GM12878 (cell line): ENCODE data around the gene ACSL3. TPM values are rescaled to one million over a fixed set of nuclear protein-coding genes. Genes with fewer than 3 reads are reported as not detected.
A peak's percentile ranks its signal among the peaks of the same experiment; 100 is the strongest.

Experiments
- ATAC-seq: fragments of 200-7000 bp; cut with Tn5 transposase; 3 replicates; pipeline ENCODE4 v1.9.1; 2020; ENCODE audit warnings: mild to moderate bottlenecking, moderate library complexity
- BruUV-seq: library from RNA; stranded (reverse); fragments of 400-500 nt; replicated peaks from 2 replicates; lab custom pipeline; 2021; lab: Mats Ljungman, UMichigan
- CTCF ChIA-PET: fragments of 300-600 bp; sonication (Branson Sonifier 250); formaldehyde crosslinking; extraction: SDS; loops from one replicate; lab custom pipeline; 2021; ENCODE audit warnings: inconsistent platforms; lab: Yijun Ruan, JAX
- POLR2A ChIA-PET: fragments of 350-600 bp; formaldehyde crosslinking; extraction: SDS; loops from one replicate; lab custom pipeline; 2021; ENCODE audit warnings: inconsistent platforms; lab: Charles Lee
- RAD21 ChIA-PET: fragments of 300-600 bp; sonication (Branson Sonifier 250); formaldehyde crosslinking; loops from one replicate; lab custom pipeline; 2023; ENCODE audit warnings: antibody characterized with exemption; ENCODE audit not compliant: unreplicated experiment; lab: Charles Lee
- SMC1A ChIA-PET: fragments of 300-600 bp; sonication (Branson Sonifier 250); formaldehyde crosslinking; loops from one replicate; lab custom pipeline; 2023; ENCODE audit not compliant: unreplicated experiment, uncharacterized antibody; lab: Charles Lee
- DNase-seq: peaks from one replicate; pipeline ENCODE4 v3.0.0-alpha.2; 2011; ENCODE audit warnings: low read depth, low spot score
- FAIRE-seq: peaks from 3 replicates; lab custom pipeline; 2011; peaks lifted over from hg19 to GRCh38; lab: Jason Lieb, UNC
- H2AFZ ChIP-seq: 2 replicates; pipeline ENCODE4 v1.6.0; 2011; ENCODE audit warnings: low read depth, low read length, control low read depth; ENCODE audit not compliant: control insufficient read depth
- H3K27ac ChIP-seq: 2 replicates; pipeline ENCODE4 v1.5.1; 2011; ENCODE audit warnings: control low read depth; ENCODE audit not compliant: control insufficient read depth, insufficient read depth
- H3K27me3 ChIP-seq, 2 experiments: replicated peaks in 1 of 2; 2 replicates each; pipeline versions ENCODE4 v1.6.0 to v1.6.1; 2011; ENCODE audit warnings: low read length in 1 of 2; ENCODE audit not compliant: control insufficient read depth in 2 of 2, insufficient read depth in 2 of 2
- H3K36me3 ChIP-seq, 2 experiments: 2 replicates each; pipeline ENCODE4 v1.5.1; 2011; ENCODE audit warnings: low read length in 1 of 2; ENCODE audit not compliant: control insufficient read depth in 2 of 2, insufficient read depth in 2 of 2
- H3K4me1 ChIP-seq: 2 replicates; pipeline ENCODE4 v1.6.1; 2011; ENCODE audit warnings: mild to moderate bottlenecking, low read length, moderate library complexity, mixed read lengths; ENCODE audit not compliant: control insufficient read depth, insufficient read depth
- H3K4me2 ChIP-seq: 2 replicates; pipeline ENCODE4 v1.6.0; 2011; ENCODE audit warnings: control low read depth; ENCODE audit not compliant: control insufficient read depth, insufficient read depth
- H3K4me3 ChIP-seq: fragments of 200-600 bp; sonication (generic); 2 replicates; pipeline ENCODE4 v1.5.1; 2016
- H3K79me2 ChIP-seq: 2 replicates; pipeline ENCODE4 v1.6.0; 2011; ENCODE audit warnings: low read length; ENCODE audit not compliant: control insufficient read depth, insufficient read depth
- H3K9ac ChIP-seq: 2 replicates; pipeline ENCODE4 v1.8.0; 2011; ENCODE audit warnings: low read length, control low read depth, mixed read lengths; ENCODE audit not compliant: control insufficient read depth, insufficient read depth
- H3K9me3 ChIP-seq: replicated peaks from 3 replicates; pipeline ENCODE4 v1.5.1; 2011; ENCODE audit warnings: mild to moderate bottlenecking, low read length; ENCODE audit not compliant: control insufficient read depth, insufficient read depth
- H4K20me1 ChIP-seq: 2 replicates; pipeline ENCODE4 v1.6.0; 2011; ENCODE audit not compliant: control insufficient read depth, insufficient read depth
- ATF7 ChIP-seq: fragments of 450-650 bp; IDR thresholded peaks from 2 replicates; pipeline ENCODE4 v1.6.1; 2016; ENCODE audit warnings: low read depth, mild to moderate bottlenecking
- BCL11A ChIP-seq: IDR thresholded peaks from 2 replicates; pipeline ENCODE4 v1.6.1; 2011; ENCODE audit warnings: low read depth, low read length
- BRCA1 ChIP-seq: IDR thresholded peaks from 2 replicates; pipeline ENCODE4 v1.6.1; 2011; ENCODE audit warnings: low read depth, low read length, improper control_type of control experiment
- FOXM1 ChIP-seq: IDR thresholded peaks from 2 replicates; pipeline ENCODE4 v1.6.1; 2012; ENCODE audit warnings: low read depth, mild to moderate bottlenecking, inconsistent platforms, low read length, moderate library complexity
- IKZF1 ChIP-seq: fragments of 450-650 bp; conservative IDR thresholded peaks from 2 replicates; pipeline ENCODE4 v1.6.1; 2017; ENCODE audit warnings: antibody characterized with exemption, mild to moderate bottlenecking
- JUNB ChIP-seq: IDR thresholded peaks from 2 replicates; pipeline ENCODE4 v1.6.1; 2016; ENCODE audit warnings: antibody characterized with exemption, mild to moderate bottlenecking
- MYC ChIP-seq: IDR thresholded peaks from 2 replicates; pipeline ENCODE4 v1.6.1; 2011; ENCODE audit warnings: mild to moderate bottlenecking, low read length, moderate library complexity, inconsistent platforms; ENCODE audit not compliant: insufficient read depth, insufficient replicate concordance, insufficient read length, severe bottlenecking
- NFIC ChIP-seq: IDR thresholded peaks from 2 replicates; pipeline ENCODE4 v1.6.1; 2012; ENCODE audit warnings: low read depth, mild to moderate bottlenecking, inconsistent platforms, low read length, moderate library complexity
- RCOR1 ChIP-seq: conservative IDR thresholded peaks from 2 replicates; pipeline ENCODE4 v1.6.1; 2012; ENCODE audit warnings: low read depth, low read length, improper control_type of control experiment
- RUNX3 ChIP-seq: IDR thresholded peaks from 2 replicates; pipeline ENCODE4 v1.6.1; 2012; ENCODE audit warnings: low read length, inconsistent platforms
- SIX5 ChIP-seq: IDR thresholded peaks from 2 replicates; pipeline ENCODE4 v1.6.1; 2011; ENCODE audit warnings: mild to moderate bottlenecking, low read depth, low read length, moderate library complexity; ENCODE audit not compliant: severe bottlenecking
- SPI1 ChIP-seq: IDR thresholded peaks from 2 replicates; pipeline ENCODE4 v1.6.1; 2011; ENCODE audit warnings: low read depth, mild to moderate bottlenecking, low read length, moderate library complexity, borderline replicate concordance; ENCODE audit not compliant: insufficient read depth
- SRF ChIP-seq, 2 experiments: IDR thresholded peaks; 2 replicates each; pipeline ENCODE4 v1.6.1; 2011; ENCODE audit warnings: low read depth in 2 of 2, low read length in 2 of 2, mild to moderate bottlenecking in 1 of 2, moderate library complexity in 1 of 2
- YBX1 ChIP-seq: fragments of 450-650 bp; IDR thresholded peaks from 2 replicates; pipeline ENCODE4 v1.6.1; 2016; ENCODE audit warnings: antibody characterized with exemption
- ZNF24 ChIP-seq: fragments of 450-650 bp; IDR thresholded peaks from 2 replicates; pipeline ENCODE4 v1.6.1; 2017; ENCODE audit warnings: antibody characterized with exemption, mild to moderate bottlenecking
- WGBS: methylation state at CpG from one replicate; pipeline ENCODE4 v1.1.6; 2016; ENCODE audit warnings: low lambda C conversion rate; ENCODE audit not compliant: insufficient replicate concordance, insufficient coverage; ENCODE audit errors: missing lambda C conversion rate; 5-methylcytosine and 5-hydroxymethylcytosine counted together
- in situ Hi-C: fragments of 300-500 bp; cut with MboI; formaldehyde crosslinking; loops from 9 replicates; pipeline ENCODE4 v1.14.3; 2018; ENCODE audit warnings: mixed read lengths
- intact Hi-C: fragments of 100-400 bp; cut with micrococcal nuclease; formaldehyde crosslinking; loops from one replicate; pipeline ENCODE4 v1.14.2; 2022; ENCODE audit not compliant: unreplicated experiment
- polyA plus RNA-seq, 11 experiments: library from polyadenylated mRNA; depleted of rRNA in 4 of 11; unstranded in 6 of 11; stranded (reverse) in 5 of 11; fragments of >200 nt; fragmentation: Nextera tagmentation in 4 of 11; fragmentation: Illumina TruSeq in 1 of 11; extraction: Ambion mirVana in 4 of 11; extraction: Trizol in 1 of 11; gene quantifications; 1 replicate in 1 of 11; 2 replicates in 10 of 11; pipeline versions ENCODE4 v1.2.1 to v1.2.3, GENCODE V29; 2011 to 2016; ENCODE audit warnings: inconsistent platforms in 2 of 11, missing spikeins in 2 of 11, low read depth in 1 of 11
- total RNA-seq, 4 experiments: library from RNA; depleted of rRNA in 3 of 4; stranded (reverse); fragments of >200 nt in 3 of 4; fragmentation: Illumina TruSeq in 1 of 4; extraction: Trizol in 1 of 4; gene quantifications; 2 replicates each; pipeline versions ENCODE4 v1.2.1 to v1.2.3, GENCODE V29; 2013 to 2021

ACSL3 gene
- total and polyA plus RNA-seq, 10 of the 15 experiments (the other 5 are each of a cell fraction or from before 2014, with no cell fraction given): 15.6 to 83.9 (median 56.7) TPM

DNA sequence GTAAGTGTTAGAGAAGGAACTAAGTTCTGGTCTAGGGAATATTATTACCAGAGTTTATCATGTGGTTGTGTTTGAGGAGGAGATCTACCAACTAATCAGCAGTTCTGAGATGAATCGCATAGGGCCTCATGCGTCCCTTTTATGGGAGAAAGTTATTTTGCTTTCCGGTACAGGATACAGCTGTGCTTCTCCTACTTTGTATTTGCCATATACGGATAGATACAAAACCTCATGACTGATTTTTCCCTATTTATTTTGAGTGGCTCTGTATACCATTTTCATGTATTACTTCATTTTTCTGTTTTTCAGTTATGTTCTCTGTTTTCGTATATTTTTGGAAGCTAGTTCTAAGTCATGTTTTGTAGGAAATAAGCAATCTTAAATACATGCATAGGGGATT is 66.8 kb downstream of the ACSL3 start:
- intact Hi-C loops: no loop called here
- H3K4me3 ChIP-seq: no peak overlapping the region
- FAIRE-seq (no peak), DNase-seq (no peak), ATAC-seq (no peak)
- H2AFZ ChIP-seq: no peak overlapping the region
- TF ChIP-seq ATF7 (no peak), SPI1 (no peak), BRCA1 (no peak), NFIC (peak; percentile 76; the same call in 1 of the 2 replicates), IKZF1 (no peak), JUNB (peak; percentile 47; the same call in 1 of the 2 replicates), MYC (no peak), FOXM1 (peak; percentile 52; the same call in 1 of the 2 replicates), SRF (IDR thresholded peaks at IDR 0.05; ENCODE audit: low read depth in 2 of 2, low read length in 2 of 2) (peak in 1 of 2 experiments; percentile 93; a peak in 1 of 4 replicates), BCL11A (no peak), YBX1 (no peak), RCOR1 (no peak), SIX5 (no peak), RUNX3 (peak; percentile 32; the same call in 1 of the 2 replicates), ZNF24 (no peak)
- peaks cover 0 to 16% of the 10 kb centered on the region in 2 experiments; a peak in 3 of 4 replicates for H3K36me3 ChIP-seq
- H3K9me3 ChIP-seq: no peaks in the 10 kb centered on the region
- ChIA-PET POLR2A (no interaction called here), RAD21 (no interaction called here), CTCF (interaction anchor here (2.7 to 4.5 kb wide), 2 partner anchors 11 to 12 kb away, joined by 9 to 25 read pairs; no protein-coding TSS in a partner anchor), SMC1A (no interaction called here)
- H3K4me2 ChIP-seq: no peak overlapping the region
- H3K4me1 ChIP-seq: no peaks in the 10 kb centered on the region
- no peak overlapping the region for H3K9ac ChIP-seq
- no peaks in the 10 kb centered on the region for H4K20me1 ChIP-seq
- H3K27ac ChIP-seq: no peak overlapping the region
- no TSS peak for BruUV-seq
- 85% methylated on average over 5 of the region's 5 CpGs for WGBS
- no peaks in the 10 kb centered on the region for H3K27me3 ChIP-seq
- in situ Hi-C loops: no loop called here
- H3K79me2 ChIP-seq: no peaks in the 10 kb centered on the region
